IPS-20b (cell line): Measurements from ENCODE around the gene PARD3.

Experiments
- H3K27ac ChIP-seq: one replicate; pipeline ENCODE4 v1.5.1; 2013; ENCODE audit warnings: low read length
- H3K27me3 ChIP-seq: 2 replicates; pipeline ENCODE4 v1.6.1; 2013; ENCODE audit warnings: mild to moderate bottlenecking, low read length, inconsistent platforms; ENCODE audit not compliant: insufficient read depth
- H3K36me3 ChIP-seq: 2 replicates; pipeline ENCODE4 v1.6.1; 2013; ENCODE audit warnings: low read depth, mild to moderate bottlenecking, inconsistent platforms, low read length, moderate library complexity; ENCODE audit not compliant: insufficient read depth
- H3K4me1 ChIP-seq: 2 replicates; pipeline ENCODE4 v1.6.1; 2013; ENCODE audit warnings: mild to moderate bottlenecking, control low read depth, inconsistent platforms, low read length, moderate library complexity; ENCODE audit not compliant: insufficient read depth
- H3K4me3 ChIP-seq: 2 replicates; pipeline ENCODE4 v1.5.1; 2013; ENCODE audit warnings: mild to moderate bottlenecking, low read length, inconsistent platforms
- H3K9ac ChIP-seq: 2 replicates; pipeline ENCODE4 v1.6.1; 2013; ENCODE audit warnings: low read depth, mild to moderate bottlenecking, inconsistent platforms, low read length, moderate library complexity
- H3K9me3 ChIP-seq: 2 replicates; pipeline ENCODE4 v1.6.1; 2013; ENCODE audit warnings: mild to moderate bottlenecking, low read depth, low read length, inconsistent platforms; ENCODE audit not compliant: insufficient read depth

Gene PARD3

GRCh38 chr10:34526758-34527730 is 288.1 kb downstream of the PARD3 start:
- peak overlapping the region; percentile 53; the same call in 1 of the 2 replicates for H3K9ac ChIP-seq
- peak overlapping the region; percentile 4; the same call in 1 of the 2 replicates for H3K4me3 ChIP-seq
- H3K4me1 ChIP-seq, result peaks cover 40% of the 10 kb centered on the region
- no peaks in the 10 kb centered on the region for H3K27me3 ChIP-seq
- H3K36me3 ChIP-seq, result no peaks in the 10 kb centered on the region
- H3K9me3 ChIP-seq, result no peaks in the 10 kb centered on the region
- peak overlapping the region; percentile 4 for H3K27ac ChIP-seq

GRCh38 chr10:34526186-34526585 is 288.9 kb downstream of the PARD3 start:
- Histone ChIP-seq H3K9me3 (no peaks in the 10 kb centered on the region), H3K27ac (peak overlapping the region; percentile 0), H3K27me3 (no peaks in the 10 kb centered on the region), H3K9ac (peak overlapping the region; percentile 9; the same call in 1 of the 2 replicates), H3K36me3 (no peaks in the 10 kb centered on the region), H3K4me1 (peaks cover 40% of the 10 kb centered on the region), H3K4me3 (no peak overlapping the region)

GRCh38 chr10:34524369-34525091 is 290.6 kb downstream of the PARD3 start:
- Histone ChIP-seq H3K36me3 (no peaks in the 10 kb centered on the region), H3K9me3 (no peaks in the 10 kb centered on the region), H3K27ac (no peak overlapping the region), H3K9ac (no peak overlapping the region), H3K4me3 (no peak overlapping the region), H3K4me1 (peaks cover 34% of the 10 kb centered on the region), H3K27me3 (no peaks in the 10 kb centered on the region)

GRCh38 chr10:34523017-34523767 is 291.9 kb downstream of the PARD3 start:
- no peak overlapping the region for H3K4me3 ChIP-seq
- H3K4me1 ChIP-seq, result peaks cover 24% of the 10 kb centered on the region
- no peaks in the 10 kb centered on the region for H3K9me3 ChIP-seq
- no peak overlapping the region for H3K9ac ChIP-seq
- H3K27ac ChIP-seq, result no peak overlapping the region
- no peaks in the 10 kb centered on the region for H3K27me3 ChIP-seq
- no peaks in the 10 kb centered on the region for H3K36me3 ChIP-seq

GRCh38 chr10:34522546-34522945 is 292.6 kb downstream of the PARD3 start:
- Histone ChIP-seq H3K9ac (no peak overlapping the region), H3K36me3 (no peaks in the 10 kb centered on the region), H3K27me3 (no peaks in the 10 kb centered on the region), H3K27ac (no peak overlapping the region), H3K4me1 (peaks cover 19% of the 10 kb centered on the region), H3K4me3 (no peak overlapping the region), H3K9me3 (no peaks in the 10 kb centered on the region)

GRCh38 chr10:34520510-34520909 is 294.6 kb downstream of the PARD3 start:
- no peak overlapping the region for H3K4me3 ChIP-seq
- H3K9ac ChIP-seq, result no peak overlapping the region
- H3K4me1 ChIP-seq, result peaks cover 7% of the 10 kb centered on the region
- H3K9me3 ChIP-seq, result no peaks in the 10 kb centered on the region
- H3K36me3 ChIP-seq, result peaks cover under 1% of the 10 kb centered on the region; the same call in 1 of the 2 replicates
- no peaks in the 10 kb centered on the region for H3K27me3 ChIP-seq
- H3K27ac ChIP-seq, result no peak overlapping the region

GRCh38 chr10:34520084-34520483 is 295.0 kb downstream of the PARD3 start:
- Histone ChIP-seq H3K4me1 (peaks cover 7% of the 10 kb centered on the region), H3K27me3 (no peaks in the 10 kb centered on the region), H3K27ac (no peak overlapping the region)

GRCh38 chr10:34514290-34514689 is 300.8 kb downstream of the PARD3 start:
- Histone ChIP-seq H3K27ac (no peak overlapping the region), H3K36me3 (peaks cover 10% of the 10 kb centered on the region; the same call in 1 of the 2 replicates), H3K9me3 (no peaks in the 10 kb centered on the region), H3K4me1 (peaks cover 3% of the 10 kb centered on the region; the same call in 1 of the 2 replicates), H3K9ac (no peak overlapping the region), H3K4me3 (no peak overlapping the region), H3K27me3 (no peaks in the 10 kb centered on the region)

More at GRCh38 chr10:34520084-34520483, 295.0 kb downstream of the PARD3 start:
- Histone ChIP-seq H3K36me3 (peaks cover 3% of the 10 kb centered on the region; the same call in 1 of the 2 replicates), H3K4me3 (no peak overlapping the region), H3K9me3 (no peaks in the 10 kb centered on the region), H3K9ac (no peak overlapping the region)

GRCh38 chr10:34513636-34514035 is 301.5 kb downstream of the PARD3 start:
- Histone ChIP-seq H3K36me3 (peaks cover 10% of the 10 kb centered on the region; the same call in 1 of the 2 replicates), H3K27ac (no peak overlapping the region), H3K4me3 (no peak overlapping the region), H3K27me3 (no peaks in the 10 kb centered on the region), H3K4me1 (peaks cover 3% of the 10 kb centered on the region; the same call in 1 of the 2 replicates), H3K9me3 (no peaks in the 10 kb centered on the region), H3K9ac (no peak overlapping the region)

- peaks cover 32% of the 10 kb centered on the region for H3K4me1 ChIP-seq
- H3K9me3 ChIP-seq, result no peaks in the 10 kb centered on the region
- H3K9ac ChIP-seq, result 0 out of 2 replicates have a peak overlapping the region, but pooled peaks have one; percentile 21
- no peaks in the 10 kb centered on the region for H3K36me3 ChIP-seq
- H3K4me3 ChIP-seq, result no peak overlapping the region
- H3K27ac ChIP-seq, result no peak overlapping the region
- no peaks in the 10 kb centered on the region for H3K27me3 ChIP-seq
Measured at GRCh38 chr10:34507217-34507616, 307.9 kb downstream of the PARD3 start.

GRCh38 chr10:34506786-34507185 is 308.3 kb downstream of the PARD3 start:
- Histone ChIP-seq H3K4me1 (peaks cover 32% of the 10 kb centered on the region), H3K9me3 (no peaks in the 10 kb centered on the region), H3K36me3 (no peaks in the 10 kb centered on the region), H3K27me3 (no peaks in the 10 kb centered on the region), H3K9ac (no peak overlapping the region), H3K4me3 (no peak overlapping the region), H3K27ac (no peak overlapping the region)
